Pancreas (tissue), 10 donors: ENCODE data around the gene PIAS4. TPM values are rescaled to one million over a fixed set of nuclear protein-coding genes. Genes with fewer than 3 reads are reported as not detected.

Experiments used
- ATAC-seq, 4 donors: fragments of 200-7000 bp; cut with Tn5 transposase; one replicate each; pipeline versions ENCODE4 v1.8.0 to v1.9.1; 2020; ENCODE audit warnings: mild to moderate bottlenecking in 4 of 4, moderate library complexity in 4 of 4
- DNase-seq, 6 donors: peaks; one replicate each; pipeline ENCODE4 v3.0.0-alpha.2; 2020
- FAIRE-seq: peaks from 2 replicates; lab custom pipeline; 2012; peaks lifted over from hg19 to GRCh38; lab: Jason Lieb, UNC
- H3K27ac ChIP-seq, 4 donors: fragments of 200-600 bp; sonication (generic); 1 replicate in 3 of 4; 2 replicates in 1 of 4; pipeline versions ENCODE4 v1.5.0 to v1.8.0; 2020
- H3K27me3 ChIP-seq, 4 donors: fragments of 200-600 bp; one replicate each; pipeline ENCODE4 v1.8.0; 2021
- H3K36me3 ChIP-seq, 3 donors: fragments of 200-600 bp; sonication (generic) in 1 of 3; one replicate each; pipeline versions ENCODE4 v1.5.0 to v1.8.0; 2020 to 2021
- H3K4me1 ChIP-seq, 3 donors: fragments of 200-600 bp; one replicate each; pipeline ENCODE4 v1.8.0; 2021
- H3K4me3 ChIP-seq, 4 donors: fragments of 200-600 bp; sonication (generic) in 2 of 4; one replicate each; pipeline versions ENCODE4 v1.5.0 to v1.8.0; 2020 to 2021
- H3K9me3 ChIP-seq, 4 donors: fragments of 200-600 bp; one replicate each; pipeline ENCODE4 v1.8.0; 2021
- WGBS, 2 donors: extraction: QIAGEN DNeasy Blood & Tissue Kit; methylation state at CpG; one replicate each; pipeline ENCODE4 v1.1.7; 2013; 5-methylcytosine and 5-hydroxymethylcytosine counted together
- intact Hi-C, 3 donors: fragments of 100-400 bp; cut with DNase I; formaldehyde crosslinking; loops; one replicate each; pipeline versions ENCODE4 v1.11.1 to v1.14.2; 2022
- polyA plus RNA-seq, 2 donors: library from polyadenylated mRNA; stranded (reverse); fragments of 200-250 nt; gene quantifications; one replicate each; pipeline ENCODE4 v1.2.3, GENCODE V29; 2013
- total RNA-seq, 6 donors: library from RNA; stranded (reverse); fragmentation: NEBNext Ultra II Directional in 4 of 6; extraction: Animal tissue kit (Norgen Biotek cat#: 25700) in 4 of 6; gene quantifications; one replicate each; pipeline versions ENCODE4 v1.2.1 to v1.2.4, GENCODE V29; 2021 to 2023
- TF ChIP-seq, protein P1 (sequence below), 4 donors: fragments of 200-600 bp; sonication (generic) in 3 of 4; IDR thresholded peaks; one replicate each; pipeline versions ENCODE4 v1.5.0 to v1.8.0; 2021; ENCODE audit warnings: antibody characterized with exemption in 4 of 4
- donor health status: healthy with polysubstance abuse.
- donor health status: DM: no; HTN: no; CAD: no; lungs with moderate emphysema.
- donor health status: DM: no; HTN: no; CAD: no.
- donor health status: control.
- donor health status: control.
- donor health status: Bipolar disorder and iron deficiency.
- donor health status: DM: yes; HTN: yes; CAD: no.
- donor health status: DM: no; HTN: no; CAD: no.
- donor health status: DM: no; HTN: no; CAD: no.
- donor health status: DM: yes; HTN: yes; CAD: no.

Gene PIAS4
- total and polyA plus RNA-seq, 8 donors = 12.8 to 25.3 (median 15.4) TPM

DNA sequence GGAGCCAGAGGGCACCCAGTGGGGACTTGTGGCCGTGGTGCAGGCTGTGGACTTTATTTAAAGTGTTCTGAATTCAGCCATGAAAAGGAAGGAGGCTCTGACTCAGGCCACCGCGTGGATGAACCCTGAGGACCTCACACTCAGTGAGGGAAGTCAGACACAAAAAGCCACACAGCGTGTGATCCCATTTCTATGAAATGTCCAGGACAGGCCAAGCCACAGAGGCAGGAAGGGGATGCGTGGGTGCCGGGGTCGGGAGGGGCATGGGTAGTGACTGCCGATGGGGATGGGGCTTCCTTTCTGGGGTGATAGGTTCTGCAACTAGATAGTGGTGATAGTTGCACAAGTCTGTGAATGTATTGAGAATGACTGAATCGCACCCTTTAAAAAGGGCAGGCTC, 67.8 kb downstream of the PIAS4 start:
- no peak overlapping the region for H3K27ac ChIP-seq
- no peaks in the 10 kb centered on the region for H3K9me3 ChIP-seq
- TF ChIP-seq, protein P1, sequence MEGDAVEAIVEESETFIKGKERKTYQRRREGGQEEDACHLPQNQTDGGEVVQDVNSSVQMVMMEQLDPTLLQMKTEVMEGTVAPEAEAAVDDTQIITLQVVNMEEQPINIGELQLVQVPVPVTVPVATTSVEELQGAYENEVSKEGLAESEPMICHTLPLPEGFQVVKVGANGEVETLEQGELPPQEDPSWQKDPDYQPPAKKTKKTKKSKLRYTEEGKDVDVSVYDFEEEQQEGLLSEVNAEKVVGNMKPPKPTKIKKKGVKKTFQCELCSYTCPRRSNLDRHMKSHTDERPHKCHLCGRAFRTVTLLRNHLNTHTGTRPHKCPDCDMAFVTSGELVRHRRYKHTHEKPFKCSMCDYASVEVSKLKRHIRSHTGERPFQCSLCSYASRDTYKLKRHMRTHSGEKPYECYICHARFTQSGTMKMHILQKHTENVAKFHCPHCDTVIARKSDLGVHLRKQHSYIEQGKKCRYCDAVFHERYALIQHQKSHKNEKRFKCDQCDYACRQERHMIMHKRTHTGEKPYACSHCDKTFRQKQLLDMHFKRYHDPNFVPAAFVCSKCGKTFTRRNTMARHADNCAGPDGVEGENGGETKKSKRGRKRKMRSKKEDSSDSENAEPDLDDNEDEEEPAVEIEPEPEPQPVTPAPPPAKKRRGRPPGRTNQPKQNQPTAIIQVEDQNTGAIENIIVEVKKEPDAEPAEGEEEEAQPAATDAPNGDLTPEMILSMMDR (IDR thresholded peaks at IDR 0.05) = no peak
- H3K4me3 ChIP-seq = no peak overlapping the region
- 70 to 80% methylated on average over 9 of the region's 9 CpGs for WGBS, 2 donors
- FAIRE-seq (no peak), ATAC-seq (peak in 1 of 4 donors; percentile 34), DNase-seq (no peak)
- intact Hi-C loops = no loop called here
- H3K4me1 ChIP-seq = no peaks in the 10 kb centered on the region
- no peaks in the 10 kb centered on the region for H3K27me3 ChIP-seq
- H3K36me3 ChIP-seq = no peaks in the 10 kb centered on the region

DNA sequence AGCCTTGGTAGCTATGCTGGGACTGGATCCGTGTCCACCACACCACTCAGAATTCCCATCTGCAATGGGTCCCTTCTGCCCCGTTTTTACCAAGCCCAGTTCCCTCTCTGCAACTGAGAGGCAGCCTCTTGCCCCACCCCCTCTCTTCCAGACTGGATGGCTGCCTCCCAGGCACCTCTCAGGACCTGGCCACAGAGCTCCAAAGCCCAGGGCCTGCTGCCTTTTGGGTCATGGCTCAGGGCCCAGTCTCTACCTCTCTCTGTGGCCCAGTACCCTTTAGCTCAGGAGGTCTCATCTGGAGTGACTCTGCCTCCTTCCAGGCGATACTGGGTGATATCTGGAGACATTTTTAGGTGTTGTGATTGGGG, 69.5 kb downstream of the PIAS4 start:
- Histone ChIP-seq H3K9me3 (no peaks in the 10 kb centered on the region), H3K27me3 (no peaks in the 10 kb centered on the region), H3K36me3 (no peaks in the 10 kb centered on the region), H3K27ac (peak overlapping the region in 1 of 4 donors; percentile 66), H3K4me1 (no peaks in the 10 kb centered on the region), H3K4me3 (no peak overlapping the region)
- TF ChIP-seq, protein P1 (IDR thresholded peaks at IDR 0.05) = no peak
- 81 to 90% methylated on average over 3 of the region's 3 CpGs for WGBS, 2 donors
- intact Hi-C loops = no loop called here
- DNase-seq (peak in 1 of 6 donors; percentile 40), FAIRE-seq (no peak), ATAC-seq (peak in 2 of 4 donors; percentile 16)

DNA sequence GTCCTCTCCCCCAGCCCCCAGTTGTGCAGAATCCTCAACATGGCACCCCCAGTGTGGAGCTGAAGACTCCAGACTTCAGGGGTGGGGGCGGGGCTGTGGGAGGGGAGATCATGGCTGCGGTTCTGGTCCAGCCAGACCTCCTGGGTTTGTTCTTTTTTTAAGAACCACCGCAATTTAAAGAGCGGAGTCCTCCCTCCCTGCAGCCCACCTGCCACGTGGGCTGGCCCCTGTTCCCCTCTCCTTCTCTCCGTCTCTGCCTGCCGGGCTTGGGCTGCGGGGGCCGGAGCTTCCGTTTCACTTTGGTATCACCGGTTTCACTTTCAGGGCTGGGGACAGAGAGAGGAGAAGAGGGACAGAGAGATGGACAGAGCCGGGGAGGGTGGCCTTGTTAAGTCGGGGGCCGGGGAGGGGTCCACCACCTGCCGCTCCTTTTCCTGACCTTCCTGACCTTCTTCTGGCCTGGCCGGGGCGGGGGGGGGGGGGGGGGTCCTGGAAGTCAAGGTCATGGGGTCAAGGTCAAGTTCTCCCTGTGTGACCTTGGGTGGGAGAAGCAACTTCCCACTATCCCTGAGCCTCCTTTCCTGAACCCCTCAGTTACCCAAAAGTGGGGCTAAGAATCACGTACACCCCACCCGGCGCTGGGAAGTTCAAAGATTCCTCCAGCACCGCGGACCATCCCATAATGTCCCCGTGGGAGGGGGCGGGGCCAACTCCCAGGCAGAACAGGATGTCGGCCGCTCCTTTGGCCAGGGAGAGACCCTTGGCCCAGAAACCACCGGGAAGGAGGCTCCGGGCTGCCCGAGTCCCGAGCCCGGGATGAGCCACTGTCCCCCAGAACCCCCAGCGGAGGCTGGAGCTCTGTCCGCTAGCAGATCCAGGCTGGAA, 70.5 kb downstream of the PIAS4 start:
- 20 to 22% methylated on average over 26 to 32 of the region's 33 CpGs for WGBS, 2 donors
- Histone ChIP-seq H3K4me3 (peak overlapping the region; percentile 18 to 53 (median 33)), H3K9me3 (no peaks in the 10 kb centered on the region), H3K27ac (peak overlapping the region in 3 of 4 donors; percentile 39 to 66 (median 57)), H3K4me1 (no peaks in the 10 kb centered on the region), H3K36me3 (no peaks in the 10 kb centered on the region), H3K27me3 (no peaks in the 10 kb centered on the region)
- intact Hi-C loops = no loop called here
- ATAC-seq (peak; percentile 41 to 82 (median 76)), DNase-seq (peak in 3 of 6 donors; percentile 55 to 69 (median 60)), FAIRE-seq (no peak)
- TF ChIP-seq, protein P1 (IDR thresholded peaks at IDR 0.05) = no peak

DNA sequence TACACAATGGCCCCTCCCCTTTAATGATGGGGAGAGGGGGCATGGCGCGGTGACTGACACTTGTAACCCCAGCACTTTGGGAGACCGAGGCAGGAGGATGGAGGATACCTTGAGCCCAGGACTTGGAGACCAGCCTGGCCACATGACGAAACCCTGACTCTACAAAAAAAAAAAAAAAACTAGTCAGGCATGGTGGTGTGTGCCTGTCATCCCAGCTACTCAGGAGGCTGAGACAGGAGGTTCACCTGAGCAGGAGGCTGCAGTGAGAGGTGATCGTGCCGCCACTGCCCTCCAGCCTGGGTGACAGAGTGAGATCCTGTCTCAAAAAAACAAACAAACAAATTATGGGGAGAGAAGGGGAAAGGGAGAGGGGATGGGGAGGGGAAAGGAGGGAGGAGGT, 72.9 kb downstream of the PIAS4 start:
- Histone ChIP-seq H3K36me3 (no peaks in the 10 kb centered on the region), H3K27ac (no peak overlapping the region), H3K9me3 (no peaks in the 10 kb centered on the region), H3K4me3 (no peak overlapping the region), H3K4me1 (no peaks in the 10 kb centered on the region), H3K27me3 (no peaks in the 10 kb centered on the region)
- FAIRE-seq = no peak
- ATAC-seq = no peak
- no peak for DNase-seq
- intact Hi-C loops = no loop called here
- 68 to 74% methylated on average over 6 of the region's 6 CpGs for WGBS, 2 donors
- TF ChIP-seq, protein P1 (IDR thresholded peaks at IDR 0.05) = no peak
